Gastroesophageal sphincter (tissue), 4 donors: Measurements from ENCODE around the gene SRSF9. TPM values are rescaled to one million over a fixed set of nuclear protein-coding genes. Genes with fewer than 3 reads are reported as not detected.
"Not testable (repeated sequence)": the region's sequence is repeated elsewhere in the genome, so short reads cannot be mapped to it uniquely, and the experiment has no call there.

ENCODE experiments used
- ATAC-seq: fragments of 150-250 bp; one replicate; pipeline ENCODE4 v1.9.1; 2016; ENCODE audit warnings: mild to moderate bottlenecking, moderate library complexity
- H3K27ac ChIP-seq, 4 donors: fragments of 200-600 bp; sonication (generic) in 3 of 4; 1 replicate in 3 of 4; 2 replicates in 1 of 4; pipeline ENCODE4 v1.5.1; 2016 to 2019
- H3K27me3 ChIP-seq: fragments of 200-600 bp; sonication (generic); one replicate; pipeline ENCODE4 v1.5.1; 2019
- H3K36me3 ChIP-seq, 2 donors: fragments of 200-600 bp; sonication (generic); one replicate each; pipeline ENCODE4 v1.5.1; 2019; ENCODE audit warnings: control low read depth in 1 of 2
- H3K4me1 ChIP-seq, 3 donors: fragments of 200-600 bp; sonication (generic); 1 replicate in 2 of 3; 2 replicates in 1 of 3; pipeline ENCODE4 v1.5.1; 2016 to 2019; ENCODE audit warnings: control low read depth in 2 of 3
- H3K4me3 ChIP-seq, 2 donors: fragments of 200-600 bp; sonication (generic); one replicate each; pipeline ENCODE4 v1.5.1; 2019; ENCODE audit warnings: mild to moderate bottlenecking in 1 of 2, moderate library complexity in 1 of 2
- H3K9me3 ChIP-seq, 3 donors: fragments of 200-600 bp; sonication (generic); one replicate each; pipeline ENCODE4 v1.5.1; 2017 to 2019; ENCODE audit warnings: control low read depth in 2 of 3
- EP300 ChIP-seq: sonication (generic); formaldehyde crosslinking; IDR thresholded peaks from one replicate; pipeline ENCODE4 v1.6.1; 2017; ENCODE audit warnings: antibody characterized with exemption, mild to moderate bottlenecking
- POLR2A ChIP-seq, 2 donors: fragments of 450-650 bp; IDR thresholded peaks; one replicate each; pipeline ENCODE4 v1.6.1; 2017; ENCODE audit warnings: antibody characterized with exemption in 2 of 2, mild to moderate bottlenecking in 2 of 2, moderate library complexity in 1 of 2
- POLR2AphosphoS5 ChIP-seq: sonication (generic); formaldehyde crosslinking; IDR thresholded peaks from one replicate; pipeline ENCODE4 v1.6.1; 2017; ENCODE audit warnings: antibody characterized with exemption
- WGBS, 2 donors: methylation state at CpG; one replicate each; pipeline ENCODE4 v1.1.5; 2018; ENCODE audit warnings: low coverage in 1 of 2; 5-methylcytosine and 5-hydroxymethylcytosine counted together
- total RNA-seq, 4 donors: library from RNA; depleted of rRNA; stranded (reverse); fragments of >200 nt; gene quantifications; one replicate each; pipeline ENCODE4 v1.1.0, GENCODE V29; 2016
- TF ChIP-seq, protein P1 (sequence below), 4 experiments: fragments of 200-600 bp in 2 of 4; fragments of 450-650 bp in 2 of 4; sonication (generic) in 1 of 4; IDR thresholded peaks; one replicate each; pipeline ENCODE4 v1.5.1; 2017 to 2019; ENCODE audit warnings: antibody characterized with exemption in 4 of 4, mild to moderate bottlenecking in 2 of 4, moderate library complexity in 2 of 4

Gene SRSF9
- total RNA-seq, 4 donors from 2014 or later = 46.2 to 63.2 (median 49.3) TPM

DNA sequence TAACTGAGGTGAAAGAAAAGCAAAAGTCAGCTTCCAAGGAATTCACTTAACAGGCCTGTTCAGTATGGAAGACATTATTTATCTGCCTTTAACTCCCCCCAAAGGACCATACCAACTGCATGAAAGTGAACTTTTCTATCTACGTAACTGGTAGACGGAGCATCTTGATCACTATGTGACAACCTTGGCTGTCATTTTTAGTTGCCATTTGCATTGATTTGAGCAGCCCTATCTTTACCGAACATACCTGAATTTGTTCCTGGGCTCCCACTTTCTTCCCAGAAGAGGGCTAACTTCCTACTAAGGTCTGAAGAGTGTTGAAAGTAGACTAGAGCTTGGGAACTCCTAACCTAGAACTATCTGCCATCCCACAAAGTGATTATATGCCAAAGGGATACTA is 9.4 kb downstream of the SRSF9 start:
- Histone ChIP-seq H3K36me3 (peaks cover 4 to 99% of the 10 kb centered on the region in 2 donors), H3K9me3 (no peaks in the 10 kb centered on the region), H3K27me3 (no peaks in the 10 kb centered on the region), H3K27ac (no peak overlapping the region), H3K4me3 (no peak overlapping the region), H3K4me1 (peaks cover 0 to 1% (median 0%) of the 10 kb centered on the region in 3 donors)
- ATAC-seq = no peak
- TF ChIP-seq POLR2A (IDR thresholded peaks at IDR 0.05) (no peak), POLR2AphosphoS5 (no peak), EP300 (no peak)
- TF ChIP-seq, protein P1, sequence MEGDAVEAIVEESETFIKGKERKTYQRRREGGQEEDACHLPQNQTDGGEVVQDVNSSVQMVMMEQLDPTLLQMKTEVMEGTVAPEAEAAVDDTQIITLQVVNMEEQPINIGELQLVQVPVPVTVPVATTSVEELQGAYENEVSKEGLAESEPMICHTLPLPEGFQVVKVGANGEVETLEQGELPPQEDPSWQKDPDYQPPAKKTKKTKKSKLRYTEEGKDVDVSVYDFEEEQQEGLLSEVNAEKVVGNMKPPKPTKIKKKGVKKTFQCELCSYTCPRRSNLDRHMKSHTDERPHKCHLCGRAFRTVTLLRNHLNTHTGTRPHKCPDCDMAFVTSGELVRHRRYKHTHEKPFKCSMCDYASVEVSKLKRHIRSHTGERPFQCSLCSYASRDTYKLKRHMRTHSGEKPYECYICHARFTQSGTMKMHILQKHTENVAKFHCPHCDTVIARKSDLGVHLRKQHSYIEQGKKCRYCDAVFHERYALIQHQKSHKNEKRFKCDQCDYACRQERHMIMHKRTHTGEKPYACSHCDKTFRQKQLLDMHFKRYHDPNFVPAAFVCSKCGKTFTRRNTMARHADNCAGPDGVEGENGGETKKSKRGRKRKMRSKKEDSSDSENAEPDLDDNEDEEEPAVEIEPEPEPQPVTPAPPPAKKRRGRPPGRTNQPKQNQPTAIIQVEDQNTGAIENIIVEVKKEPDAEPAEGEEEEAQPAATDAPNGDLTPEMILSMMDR (IDR thresholded peaks at IDR 0.05) = no peak
- WGBS, 2 donors = 80 to 89% methylated on average over 3 of the region's 3 CpGs

GRCh38 chr12:120457133-120457532 is 12.4 kb downstream of the SRSF9 start:
- Histone ChIP-seq H3K27me3 (no peaks in the 10 kb centered on the region), H3K4me3 (no peak overlapping the region), H3K36me3 (peaks cover 4 to 95% of the 10 kb centered on the region in 2 donors), H3K9me3 (no peaks in the 10 kb centered on the region), H3K4me1 (no peaks in the 10 kb centered on the region), H3K27ac (no peak overlapping the region)
- WGBS, 2 donors = 72% methylated on average over 3 of the region's 6 CpGs; no CpG with 5 or more reads in 1 of the 2 donors
- no peak for ATAC-seq
- TF ChIP-seq POLR2AphosphoS5 (no peak), EP300 (no peak), POLR2A (IDR thresholded peaks at IDR 0.05) (no peak)
- TF ChIP-seq, protein P1 (IDR thresholded peaks at IDR 0.05) = no peak

- TF ChIP-seq EP300 (no peak), POLR2A (IDR thresholded peaks at IDR 0.05) (no peak), POLR2AphosphoS5 (no peak)
- TF ChIP-seq, protein P1 (IDR thresholded peaks at IDR 0.05) = no peak
- 79% methylated on average over 4 of the region's 7 CpGs; no CpG with 5 or more reads in 1 of the 2 donors for WGBS, 2 donors
- no peak overlapping the region for H3K4me3 ChIP-seq
- H3K36me3 ChIP-seq = peaks cover 0 to 90% of the 10 kb centered on the region in 2 donors
- ATAC-seq = no peak
- no peaks in the 10 kb centered on the region for H3K27me3 ChIP-seq
- no peak overlapping the region for H3K27ac ChIP-seq
- H3K9me3 ChIP-seq = no peaks in the 10 kb centered on the region
- H3K4me1 ChIP-seq = no peaks in the 10 kb centered on the region
Observed at GRCh38 chr12:120455302-120455701, 14.2 kb downstream of the SRSF9 start.

DNA sequence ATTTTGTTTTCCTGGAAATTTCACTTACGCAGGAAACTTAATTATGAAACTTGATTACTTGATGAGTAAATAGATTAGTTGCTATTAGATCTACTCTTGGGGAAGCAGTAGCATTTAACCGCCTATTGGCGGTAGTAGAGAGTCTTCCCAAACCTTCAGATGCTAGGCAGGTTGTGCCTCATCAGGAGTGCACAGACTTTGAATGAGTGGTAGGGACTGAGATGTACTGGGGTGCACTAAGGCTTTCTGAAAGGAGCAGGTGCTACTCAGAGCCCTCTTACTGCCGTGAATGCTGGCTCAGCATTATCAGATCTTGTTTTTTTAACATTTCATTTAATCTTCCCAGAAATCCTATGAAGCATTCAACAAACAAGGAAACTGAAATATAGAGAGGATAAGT is 15.6 kb downstream of the SRSF9 start:
- WGBS, 2 donors = 74 to 91% methylated on average over 3 to 4 of the region's 4 CpGs
- peaks cover 0 to 77% of the 10 kb centered on the region in 2 donors for H3K36me3 ChIP-seq
- H3K9me3 ChIP-seq = no peaks in the 10 kb centered on the region
- no peak overlapping the region for H3K4me3 ChIP-seq
- TF ChIP-seq, protein P1 (IDR thresholded peaks at IDR 0.05) = peak; percentile 38 to 44 (median 40)
- TF ChIP-seq EP300 (no peak), POLR2A (IDR thresholded peaks at IDR 0.05) (no peak)
- peaks cover 0 to 6% (median 0%) of the 10 kb centered on the region in 3 donors for H3K4me1 ChIP-seq
- no peak overlapping the region for H3K27ac ChIP-seq
- no peak for ATAC-seq
- no peaks in the 10 kb centered on the region for H3K27me3 ChIP-seq

- WGBS, 2 donors = 86 to 100% methylated on average over 2 to 3 of the region's 3 CpGs
- TF ChIP-seq, protein P1 (IDR thresholded peaks at IDR 0.05) = no peak
- TF ChIP-seq POLR2AphosphoS5 (no peak), EP300 (no peak), POLR2A (IDR thresholded peaks at IDR 0.05) (no peak)
- Histone ChIP-seq H3K4me3 (no peak overlapping the region), H3K36me3 (peaks cover 0 to 70% of the 10 kb centered on the region in 2 donors), H3K27ac (no peak overlapping the region), H3K27me3 (no peaks in the 10 kb centered on the region), H3K4me1 (peaks cover 0 to 14% (median 0%) of the 10 kb centered on the region in 3 donors), H3K9me3 (no peaks in the 10 kb centered on the region)
- no peak for ATAC-seq
Observed at GRCh38 chr12:120453060-120453750, 16.3 kb downstream of the SRSF9 start.

- H3K27ac ChIP-seq, H3K27me3 ChIP-seq, ATAC-seq, H3K4me3 ChIP-seq, H3K9me3 ChIP-seq: not testable (repeated sequence)
- Histone ChIP-seq H3K4me1 (peaks cover 0 to 20% (median under 1%) of the 10 kb centered on the region in 3 donors), H3K36me3 (peaks cover 0 to 67% of the 10 kb centered on the region in 2 donors)
- 58 to 93% methylated on average over 3 of the region's 5 CpGs for WGBS, 2 donors
Observed at GRCh38 chr12:120452524-120452923, 17.0 kb downstream of the SRSF9 start.
